ENCODE measurements around the gene ZXDC.

ZXDC gene

GRCh38 chr3:126390201-126390600 is 85.5 kb downstream of the ZXDC start:
- Histone ChIP-seq H3K4me1 (ENCODE audit: control insufficient read depth, insufficient read depth, low read length, unreplicated experiment) (no peaks in the 10 kb centered on the region), H3K27ac (ENCODE audit: low read depth, low read length) (no peak overlapping the region), H3K79me2 (ENCODE audit: control insufficient read depth, insufficient read depth, low read length, unreplicated experiment) (no peaks in the 10 kb centered on the region), H2AFZ (ENCODE audit: low read length, unreplicated experiment) (no peak overlapping the region), H3K36me3 (ENCODE audit: insufficient read depth, low read length) (no peaks in the 10 kb centered on the region), H3K4me3 (ENCODE audit: low read depth, low read length) (no peak overlapping the region), H3K27me3 (ENCODE audit: insufficient read depth, low read length) (peaks cover 59% of the 10 kb centered on the region)

GRCh38 chr3:126389794-126390146 is 85.9 kb downstream of the ZXDC start:
- Histone ChIP-seq H3K4me3 (ENCODE audit: low read depth, low read length) (no peak overlapping the region; the same call in 1 of the 2 replicates), H3K27me3 (ENCODE audit: insufficient read depth, low read length) (peaks cover 56% of the 10 kb centered on the region), H3K4me1 (ENCODE audit: control insufficient read depth, insufficient read depth, low read length, unreplicated experiment) (no peaks in the 10 kb centered on the region), H3K27ac (ENCODE audit: low read depth, low read length) (no peak overlapping the region), H3K36me3 (ENCODE audit: insufficient read depth, low read length) (no peaks in the 10 kb centered on the region), H2AFZ (ENCODE audit: low read length, unreplicated experiment) (peak overlapping the region; percentile 34), H3K79me2 (ENCODE audit: control insufficient read depth, insufficient read depth, low read length, unreplicated experiment) (no peaks in the 10 kb centered on the region)

GRCh38 chr3:126389112-126389793 is 86.4 kb downstream of the ZXDC start:
- Histone ChIP-seq H3K36me3 (ENCODE audit: insufficient read depth, low read length) (no peaks in the 10 kb centered on the region), H3K4me3 (ENCODE audit: low read depth, low read length) (peak overlapping the region; percentile 80), H2AFZ (ENCODE audit: low read length, unreplicated experiment) (peak overlapping the region; percentile 99), H3K27me3 (ENCODE audit: insufficient read depth, low read length) (peaks cover 51% of the 10 kb centered on the region), H3K27ac (ENCODE audit: low read depth, low read length) (peak overlapping the region; percentile 21; the same call in 1 of the 2 replicates), H3K79me2 (ENCODE audit: control insufficient read depth, insufficient read depth, low read length, unreplicated experiment) (no peaks in the 10 kb centered on the region), H3K4me1 (ENCODE audit: control insufficient read depth, insufficient read depth, low read length, unreplicated experiment) (no peaks in the 10 kb centered on the region)

Measured in ACC112 (cell line).